Panc1 (cell line): Measurements from ENCODE around the gene UBAC2. TPM values are rescaled to one million over a fixed set of nuclear protein-coding genes. Genes with fewer than 3 reads are reported as not detected.

Experiments
- ATAC-seq: fragments of 200-7000 bp; cut with Tn5 transposase; 2 replicates; pipeline ENCODE4 v1.9.1; 2020; ENCODE audit warnings: mild to moderate bottlenecking, moderate library complexity
- BruUV-seq: library from RNA; stranded (reverse); fragments of 400-500 nt; replicated peaks from 2 replicates; lab custom pipeline; 2021; lab: Mats Ljungman, UMichigan
- CTCF ChIA-PET: fragments of 300-600 bp; sonication (Branson Sonifier 250); formaldehyde crosslinking; loops from one replicate; lab custom pipeline; 2022; ENCODE audit warnings: antibody characterized with exemption; lab: Charles Lee
- POLR2A ChIA-PET: fragments of 300-600 bp; sonication (Branson Sonifier 250); formaldehyde crosslinking; loops from one replicate; lab custom pipeline; 2022; ENCODE audit warnings: antibody characterized with exemption; lab: Charles Lee
- DNase-seq: peaks from one replicate; pipeline ENCODE4 v3.0.0-alpha.2; 2010; ENCODE audit warnings: low read depth, low spot score
- H3K27ac ChIP-seq: 2 replicates; pipeline ENCODE4 v1.5.1; 2011; ENCODE audit warnings: mild to moderate bottlenecking, low read length, inconsistent platforms
- H3K27me3 ChIP-seq: fragments of 200-500 bp; sonication (Bioruptor generic); 2 replicates; pipeline ENCODE4 v1.6.0; 2014; ENCODE audit warnings: low read length, inconsistent platforms; ENCODE audit not compliant: control insufficient read depth, insufficient read depth
- H3K36me3 ChIP-seq: fragments of 200-500 bp; sonication (Bioruptor generic); 2 replicates; pipeline ENCODE4 v1.5.1; 2014; ENCODE audit warnings: inconsistent platforms, mild to moderate bottlenecking, low read length, moderate library complexity; ENCODE audit not compliant: control insufficient read depth, insufficient read depth
- H3K4me1 ChIP-seq: 2 replicates; pipeline ENCODE4 v1.5.1; 2011; ENCODE audit warnings: inconsistent platforms, mild to moderate bottlenecking, low read length, moderate library complexity; ENCODE audit not compliant: control insufficient read depth, insufficient read depth
- H3K4me3 ChIP-seq, 2 experiments: 2 replicates each; pipeline ENCODE4 v1.5.1; 2011 to 2012; ENCODE audit warnings: low read depth in 2 of 2, low read length in 2 of 2, mild to moderate bottlenecking in 2 of 2, inconsistent platforms in 1 of 2, moderate library complexity in 1 of 2
- H3K9me3 ChIP-seq: fragments of 200-500 bp; sonication (Bioruptor generic); 2 replicates; pipeline ENCODE4 v1.5.1; 2014; ENCODE audit warnings: low read depth, mild to moderate bottlenecking, inconsistent platforms, low read length, moderate library complexity; ENCODE audit not compliant: control insufficient read depth, insufficient read depth
- CTCF ChIP-seq: fragments of 450-650 bp; IDR thresholded peaks from 2 replicates; pipeline ENCODE4 v1.5.1; 2017; ENCODE audit warnings: mild to moderate bottlenecking
- POLR2AphosphoS5 ChIP-seq: IDR thresholded peaks from 2 replicates; pipeline ENCODE4 v1.6.1; 2012; ENCODE audit warnings: mild to moderate bottlenecking, low read depth, low read length, moderate library complexity
- REST ChIP-seq, 2 experiments: IDR thresholded peaks; 2 replicates each; pipeline ENCODE4 v1.6.1; 2011 to 2012; ENCODE audit warnings: low read depth in 2 of 2, control low read depth in 1 of 2, low read length in 1 of 2, mild to moderate bottlenecking in 1 of 2, moderate library complexity in 1 of 2; ENCODE audit not compliant: insufficient read depth in 1 of 2
- SIN3A ChIP-seq: IDR thresholded peaks from 2 replicates; pipeline ENCODE4 v1.6.1; 2012; ENCODE audit warnings: low read depth, mild to moderate bottlenecking, low read length, moderate library complexity, borderline replicate concordance; ENCODE audit not compliant: insufficient read depth
- TCF7L2 ChIP-seq: IDR thresholded peaks from 2 replicates; pipeline ENCODE4 v1.6.1; 2011; ENCODE audit warnings: mild to moderate bottlenecking, low read depth, low read length, inconsistent platforms
- in situ Hi-C: cut with HindIII; loops from 2 replicates; pipeline ENCODE4 v1.10.0; 2016; ENCODE audit warnings: low sequenced_read_pairs, low pct_unique_long_range_greater_than_20kb
- intact Hi-C: fragments of 100-400 bp; cut with micrococcal nuclease; formaldehyde crosslinking; loops from one replicate; pipeline ENCODE4 v1.10.0; 2022; ENCODE audit not compliant: unreplicated experiment
- total RNA-seq: library from RNA; stranded (reverse); gene quantifications from one replicate; pipeline ENCODE4 v1.2.1, GENCODE V29; 2021; ENCODE audit not compliant: unreplicated experiment

UBAC2 gene
- total RNA-seq, 1 experiment from 2014 or later: 40.8 TPM

- in situ Hi-C loops (no loop called here), intact Hi-C loops (no loop called here)
- ATAC-seq: no peak
- H3K36me3 ChIP-seq: no peaks in the 10 kb centered on the region
- no peaks in the 10 kb centered on the region for H3K9me3 ChIP-seq
- no peak overlapping the region for H3K4me3 ChIP-seq
- ChIA-PET POLR2A (no interaction called here), CTCF (interaction anchor here (0.6 kb wide), 1 partner anchor 40 kb away, joined by 7 read pairs; no protein-coding TSS in a partner anchor)
- TF ChIP-seq TCF7L2 (no peak), REST (IDR thresholded peaks at IDR 0.05; ENCODE audit: insufficient read depth in 1 of 2, low read depth in 2 of 2, low read length in 1 of 2) (no peak), POLR2AphosphoS5 (no peak), CTCF (no peak)
- DNase-seq: no peak
- no TSS peak for BruUV-seq
- H3K27me3 ChIP-seq: no peaks in the 10 kb centered on the region
- H3K27ac ChIP-seq: no peak overlapping the region
- no peaks in the 10 kb centered on the region for H3K4me1 ChIP-seq
Measured at GRCh38 chr13:99217461-99218110, 16.9 kb downstream of the UBAC2 start.

- in situ Hi-C loops (no loop called here), intact Hi-C loops (no loop called here)
- Histone ChIP-seq H3K36me3 (no peaks in the 10 kb centered on the region), H3K27ac (no peak overlapping the region), H3K4me3 (no peak overlapping the region), H3K27me3 (no peaks in the 10 kb centered on the region), H3K4me1 (no peaks in the 10 kb centered on the region), H3K9me3 (no peaks in the 10 kb centered on the region)
- DNase-seq (no peak), ATAC-seq (no peak)
- no TSS peak for BruUV-seq
- TF ChIP-seq CTCF (no peak), REST (IDR thresholded peaks at IDR 0.05; ENCODE audit: insufficient read depth in 1 of 2, low read depth in 2 of 2, low read length in 1 of 2) (no peak), SIN3A (no peak), TCF7L2 (no peak), POLR2AphosphoS5 (no peak)
- CTCF ChIA-PET: interaction anchor here (0.6 kb wide), 1 partner anchor 41 kb away, joined by 7 read pairs; no protein-coding TSS in a partner anchor
- POLR2A ChIA-PET: no interaction called here
Measured at GRCh38 chr13:99218126-99218525, 17.5 kb downstream of the UBAC2 start.
